HL-60 (cell line): ENCODE measurements around the gene FSD2.

Experiments used
- DNase-seq, 2 experiments: peaks; one replicate each; pipeline ENCODE4 v3.0.0-alpha.2; 2010 to 2020; ENCODE audit warnings: low read depth in 1 of 2, low spot score in 1 of 2
- H3K27ac ChIP-seq: fragments of 250-450 bp; sonication (Bioruptor Pico); replicated peaks from 2 replicates; pipeline ENCODE4 v1.5.1; 2020; ENCODE audit warnings: mild to moderate bottlenecking, moderate library complexity
- H3K27me3 ChIP-seq: fragments of 250-450 bp; sonication (Bioruptor Pico); 2 replicates; pipeline ENCODE4 v1.5.1; 2021; ENCODE audit warnings: mild to moderate bottlenecking, moderate library complexity; ENCODE audit not compliant: insufficient read depth, poor library complexity, severe bottlenecking
- H3K4me3 ChIP-seq: replicated peaks from 2 replicates; pipeline ENCODE4 v1.5.1; 2011; ENCODE audit warnings: mild to moderate bottlenecking, control low read depth, low read length; ENCODE audit not compliant: insufficient read depth
- CTCF ChIP-seq: IDR thresholded peaks from one replicate; pipeline ENCODE4 v1.5.1; 2011; ENCODE audit warnings: low read length, control low read depth, inconsistent platforms; ENCODE audit not compliant: insufficient read depth
- GABPA ChIP-seq: IDR thresholded peaks from 2 replicates; pipeline ENCODE4 v1.6.1; 2012; ENCODE audit warnings: low read depth
- POLR2AphosphoS5 ChIP-seq: IDR thresholded peaks from 2 replicates; pipeline ENCODE4 v1.6.1; 2012; ENCODE audit warnings: low read depth
- REST ChIP-seq: IDR thresholded peaks from 2 replicates; pipeline ENCODE4 v1.6.1; 2012; ENCODE audit warnings: low read depth; ENCODE audit not compliant: insufficient replicate concordance
- SPI1 ChIP-seq: IDR thresholded peaks from 2 replicates; pipeline ENCODE4 v1.6.1; 2012; ENCODE audit warnings: low read depth, mild to moderate bottlenecking, borderline replicate concordance

The FSD2 gene

GRCh38 chr15:82730022-82730530 lies 75.8 kb downstream of the FSD2 start:
- TF ChIP-seq SPI1 (no peak), POLR2AphosphoS5 (no peak), GABPA (no peak), CTCF (no peak), REST (no peak)
- H3K4me3 ChIP-seq: no peak overlapping the region
- DNase-seq: no peak
- no peaks in the 10 kb centered on the region for H3K27me3 ChIP-seq
- no peak overlapping the region for H3K27ac ChIP-seq

GRCh38 chr15:82726816-82727215 lies 79.1 kb downstream of the FSD2 start:
- no peak for DNase-seq
- H3K4me3 ChIP-seq: no peak overlapping the region
- no peaks in the 10 kb centered on the region for H3K27me3 ChIP-seq
- H3K27ac ChIP-seq: no peak overlapping the region
- TF ChIP-seq REST (no peak), POLR2AphosphoS5 (no peak), SPI1 (no peak), GABPA (no peak), CTCF (no peak)

- no peak for DNase-seq
Measured at GRCh38 chr15:82715003-82715402, 90.9 kb downstream of the FSD2 start.

More at GRCh38 chr15:82715003-82715402, 90.9 kb downstream of the FSD2 start:
- Histone ChIP-seq H3K27me3 (no peaks in the 10 kb centered on the region), H3K27ac (no peak overlapping the region), H3K4me3 (no peak overlapping the region)
- TF ChIP-seq CTCF: no peak
- TF ChIP-seq SPI1: no peak
- TF ChIP-seq REST: no peak
- no peak for TF ChIP-seq POLR2AphosphoS5
- no peak for TF ChIP-seq GABPA
